ENCODE results near the gene GLT6D1. TPM values are rescaled to one million over a fixed set of nuclear protein-coding genes. Genes with fewer than 3 reads are reported as not detected.

Gene GLT6D1
- total RNA-seq, 4 donors from 2014 or later: not detected

GRCh38 chr9:135589596-135590485, 49.5 kb downstream of the GLT6D1 start:
- no peak for DNase-seq
- TF ChIP-seq POLR2A (IDR thresholded peaks at IDR 0.05): no peak
- TF ChIP-seq CTCF (IDR thresholded peaks at IDR 0.05): no peak
- no peak overlapping the region for H3K27ac ChIP-seq

GRCh38 chr9:135588886-135589595, 50.3 kb downstream of the GLT6D1 start:
- Histone ChIP-seq H3K36me3 (no peaks in the 10 kb centered on the region), H3K4me1 (no peaks in the 10 kb centered on the region), H3K27ac (no peak overlapping the region), H3K27me3 (no peaks in the 10 kb centered on the region), H3K9me3 (no peaks in the 10 kb centered on the region), H3K4me3 (replicated peaks in 1 of 3) (no peak overlapping the region)
- no peak for DNase-seq
- TF ChIP-seq CTCF (IDR thresholded peaks at IDR 0.05): no peak
- TF ChIP-seq POLR2A (IDR thresholded peaks at IDR 0.05): no peak
- intact Hi-C loops (cut with DNase I): no loop called here
- WGBS, 2 donors: 86 to 100% methylated on average over 2 to 5 of the region's 20 CpGs

More at GRCh38 chr9:135589596-135590485, 49.5 kb downstream of the GLT6D1 start:
- Histone ChIP-seq H3K4me1 (no peaks in the 10 kb centered on the region), H3K27me3 (no peaks in the 10 kb centered on the region), H3K36me3 (no peaks in the 10 kb centered on the region), H3K9me3 (no peaks in the 10 kb centered on the region), H3K4me3 (replicated peaks in 1 of 3) (no peak overlapping the region)
- 77 to 84% methylated on average over 14 of the region's 15 CpGs for WGBS, 2 donors
- intact Hi-C loops (cut with DNase I): no loop called here

- no peak for TF ChIP-seq CTCF (IDR thresholded peaks at IDR 0.05)
- TF ChIP-seq POLR2A (IDR thresholded peaks at IDR 0.05): no peak
- Histone ChIP-seq H3K4me1 (no peaks in the 10 kb centered on the region), H3K36me3 (no peaks in the 10 kb centered on the region), H3K9me3 (no peaks in the 10 kb centered on the region), H3K27me3 (no peaks in the 10 kb centered on the region), H3K27ac (no peak overlapping the region), H3K4me3 (replicated peaks in 1 of 3) (no peak overlapping the region)
- intact Hi-C loops (cut with DNase I): no loop called here
- 95% methylated on average over 8 of the region's 9 CpGs; no CpG with 5 or more reads in 1 of the 2 donors for WGBS, 2 donors
- no peak for DNase-seq
Observed at GRCh38 chr9:135588371-135588770, 51.0 kb downstream of the GLT6D1 start.

GRCh38 chr9:135587658-135588057, 51.7 kb downstream of the GLT6D1 start:
- no peaks in the 10 kb centered on the region for H3K36me3 ChIP-seq
- intact Hi-C loops (cut with DNase I): no loop called here
- no peak overlapping the region for H3K27ac ChIP-seq
- DNase-seq: no peak
- H3K4me1 ChIP-seq: no peaks in the 10 kb centered on the region
- H3K4me3 ChIP-seq (replicated peaks in 1 of 3): no peak overlapping the region
- no peaks in the 10 kb centered on the region for H3K27me3 ChIP-seq
- H3K9me3 ChIP-seq: no peaks in the 10 kb centered on the region
- TF ChIP-seq POLR2A (IDR thresholded peaks at IDR 0.05): no peak
- TF ChIP-seq CTCF (IDR thresholded peaks at IDR 0.05): no peak
- 21% methylated on average over 3 of the region's 7 CpGs; no CpG with 5 or more reads in 1 of the 2 donors for WGBS, 2 donors
